ENCODE data around the gene SGPP2. TPM values are rescaled to one million over a fixed set of nuclear protein-coding genes. Genes with fewer than 3 reads are reported as not detected.

The SGPP2 gene
- total RNA-seq, 6 donors from 2014 or later: 5.2 to 85.9 (median 21.8) TPM

DNA sequence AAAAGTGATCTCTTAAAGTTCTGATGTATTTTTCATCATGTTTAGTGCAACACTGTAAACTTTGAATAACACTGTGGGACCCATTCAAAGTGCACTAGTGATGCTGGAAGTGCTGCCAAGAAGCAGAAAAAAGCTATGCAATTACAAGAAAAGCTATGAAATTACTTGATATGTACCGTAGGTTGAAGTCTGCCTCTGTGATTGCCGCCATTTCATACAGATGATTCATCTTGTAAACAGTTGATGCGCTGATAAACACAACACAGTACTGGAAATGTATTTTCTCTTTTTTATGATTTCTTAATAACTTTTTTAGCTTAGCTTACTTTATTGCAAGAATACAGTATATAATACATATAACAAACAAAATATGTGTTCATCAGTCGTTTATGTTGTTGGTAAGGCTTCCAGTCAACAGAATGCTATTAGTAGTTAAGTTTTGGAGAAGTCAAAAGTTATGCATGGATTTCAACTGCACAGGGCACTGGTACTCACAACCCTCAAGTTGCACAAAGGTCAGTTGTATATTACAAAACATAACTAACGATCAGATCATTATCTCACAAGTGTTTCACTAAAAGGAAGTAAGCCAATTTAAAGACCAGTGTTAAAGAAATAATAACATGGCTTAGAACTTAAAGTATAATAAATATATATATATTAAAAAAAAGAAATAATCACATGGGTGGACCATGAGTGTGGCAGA is 82.0 kb downstream of the SGPP2 start:
- no peak overlapping the region for H3K4me3 ChIP-seq
- H3K4me1 ChIP-seq: no peaks in the 10 kb centered on the region
- no peaks in the 10 kb centered on the region for H3K36me3 ChIP-seq
- no peaks in the 10 kb centered on the region for H3K9me3 ChIP-seq
- no peak for TF ChIP-seq EP300 (IDR thresholded peaks at IDR 0.05)
- ATAC-seq (ENCODE audit: low FRiP score in 2 of 2): no peak
- DNase-seq: no peak
- H3K27ac ChIP-seq: no peak overlapping the region
- 72 to 79% methylated on average over 5 of the region's 5 CpGs for WGBS, 2 donors
- no peaks in the 10 kb centered on the region for H3K27me3 ChIP-seq

- Histone ChIP-seq H3K9me3 (no peaks in the 10 kb centered on the region), H3K27me3 (no peaks in the 10 kb centered on the region), H3K4me3 (no peak overlapping the region), H3K27ac (no peak overlapping the region), H3K36me3 (no peaks in the 10 kb centered on the region), H3K4me1 (peaks cover 0 to 19% (median 8%) of the 10 kb centered on the region in 4 donors)
- TF ChIP-seq POLR2AphosphoS5 (IDR thresholded peaks at IDR 0.05) (no peak), EP300 (IDR thresholded peaks at IDR 0.05) (no peak), CTCF (IDR thresholded peaks at IDR 0.05) (no peak), POLR2A (IDR thresholded peaks at IDR 0.05) (no peak)
- no peak for ATAC-seq (ENCODE audit: low FRiP score in 2 of 2)
- DNase-seq: no peak
Measured at GRCh38 chr2:222514901-222515300, 90.6 kb downstream of the SGPP2 start.

GRCh38 chr2:222518570-222519381 is 94.4 kb downstream of the SGPP2 start:
- DNase-seq (peak in 1 of 2 donors; percentile 75), ATAC-seq (ENCODE audit: low FRiP score in 2 of 2) (peak; percentile 61 to 93)
- TF ChIP-seq POLR2A (IDR thresholded peaks at IDR 0.05) (no peak), POLR2AphosphoS5 (IDR thresholded peaks at IDR 0.05) (peak; percentile 23 to 48)
- no peak overlapping the region for H3K4me3 ChIP-seq
- no peaks in the 10 kb centered on the region for H3K9me3 ChIP-seq
- H3K27me3 ChIP-seq: no peaks in the 10 kb centered on the region
- H3K4me1 ChIP-seq: peaks cover 0 to 19% (median 8%) of the 10 kb centered on the region in 4 donors
- peak overlapping the region; percentile 5 to 53 (median 42) for H3K27ac ChIP-seq
- no peaks in the 10 kb centered on the region for H3K36me3 ChIP-seq
- 36 to 40% methylated on average over 8 of the region's 8 CpGs for WGBS, 2 donors

- Histone ChIP-seq H3K36me3 (no peaks in the 10 kb centered on the region), H3K9me3 (no peaks in the 10 kb centered on the region), H3K27me3 (no peaks in the 10 kb centered on the region), H3K4me1 (peaks cover 0 to 19% (median 8%) of the 10 kb centered on the region in 4 donors), H3K27ac (no peak overlapping the region), H3K4me3 (no peak overlapping the region)
- TF ChIP-seq POLR2AphosphoS5 (IDR thresholded peaks at IDR 0.05): no peak
- no peak for TF ChIP-seq CTCF (IDR thresholded peaks at IDR 0.05)
- TF ChIP-seq POLR2A (IDR thresholded peaks at IDR 0.05): no peak
- no peak for TF ChIP-seq EP300 (IDR thresholded peaks at IDR 0.05)
- 80 to 81% methylated on average over 3 of the region's 3 CpGs for WGBS, 2 donors
- no peak for ATAC-seq (ENCODE audit: low FRiP score in 2 of 2)
- DNase-seq: no peak
Measured at GRCh38 chr2:222521099-222521498, 96.8 kb downstream of the SGPP2 start.

- no peak overlapping the region for H3K27ac ChIP-seq
- peaks cover 0 to 19% (median 8%) of the 10 kb centered on the region in 4 donors for H3K4me1 ChIP-seq
- 0 to 69% methylated on average over 1 of the region's 1 CpG for WGBS, 2 donors
- ATAC-seq (ENCODE audit: low FRiP score in 2 of 2) (no peak), DNase-seq (no peak)
- no peaks in the 10 kb centered on the region for H3K9me3 ChIP-seq
- no peak overlapping the region for H3K4me3 ChIP-seq
- no peaks in the 10 kb centered on the region for H3K27me3 ChIP-seq
- H3K36me3 ChIP-seq: no peaks in the 10 kb centered on the region
- TF ChIP-seq POLR2A (IDR thresholded peaks at IDR 0.05): no peak
- no peak for TF ChIP-seq CTCF (IDR thresholded peaks at IDR 0.05)
- TF ChIP-seq EP300 (IDR thresholded peaks at IDR 0.05): no peak
- no peak for TF ChIP-seq POLR2AphosphoS5 (IDR thresholded peaks at IDR 0.05)
Measured at GRCh38 chr2:222522082-222522481, 97.7 kb downstream of the SGPP2 start.
